HL-60 (cell line): ENCODE measurements around the gene UCHL3.
A peak's percentile ranks its signal among the peaks of the same experiment; 100 is the strongest.

Source experiments
- DNase-seq, 2 experiments: peaks; one replicate each; pipeline ENCODE4 v3.0.0-alpha.2; 2010 to 2020; ENCODE audit warnings: low read depth in 1 of 2, low spot score in 1 of 2
- H3K27ac ChIP-seq: fragments of 250-450 bp; sonication (Bioruptor Pico); replicated peaks from 2 replicates; pipeline ENCODE4 v1.5.1; 2020; ENCODE audit warnings: mild to moderate bottlenecking, moderate library complexity
- H3K27me3 ChIP-seq: fragments of 250-450 bp; sonication (Bioruptor Pico); 2 replicates; pipeline ENCODE4 v1.5.1; 2021; ENCODE audit warnings: mild to moderate bottlenecking, moderate library complexity; ENCODE audit not compliant: insufficient read depth, poor library complexity, severe bottlenecking
- H3K4me3 ChIP-seq: replicated peaks from 2 replicates; pipeline ENCODE4 v1.5.1; 2011; ENCODE audit warnings: mild to moderate bottlenecking, control low read depth, low read length; ENCODE audit not compliant: insufficient read depth
- GABPA ChIP-seq: IDR thresholded peaks from 2 replicates; pipeline ENCODE4 v1.6.1; 2012; ENCODE audit warnings: low read depth
- POLR2AphosphoS5 ChIP-seq: IDR thresholded peaks from 2 replicates; pipeline ENCODE4 v1.6.1; 2012; ENCODE audit warnings: low read depth
- SPI1 ChIP-seq: IDR thresholded peaks from 2 replicates; pipeline ENCODE4 v1.6.1; 2012; ENCODE audit warnings: low read depth, mild to moderate bottlenecking, borderline replicate concordance
- TF ChIP-seq, protein P1 (sequence below): IDR thresholded peaks from one replicate; pipeline ENCODE4 v1.5.1; 2011; ENCODE audit warnings: low read length, control low read depth, inconsistent platforms; ENCODE audit not compliant: insufficient read depth
- TF ChIP-seq, protein P2 (sequence below): IDR thresholded peaks from 2 replicates; pipeline ENCODE4 v1.6.1; 2012; ENCODE audit warnings: low read depth; ENCODE audit not compliant: insufficient replicate concordance

UCHL3 gene

GRCh38 chr13:75507027-75508001, 42.3 kb upstream of the UCHL3 start:
- Histone ChIP-seq H3K4me3 (no peak overlapping the region), H3K27ac (peak overlapping the region; percentile 66), H3K27me3 (no peaks in the 10 kb centered on the region)
- DNase-seq: peak; percentile 75 to 89
- peak; percentile 51; the same call in 1 of the 2 replicates for TF ChIP-seq POLR2AphosphoS5
- TF ChIP-seq SPI1: peak; percentile 97
- TF ChIP-seq, protein P1, sequence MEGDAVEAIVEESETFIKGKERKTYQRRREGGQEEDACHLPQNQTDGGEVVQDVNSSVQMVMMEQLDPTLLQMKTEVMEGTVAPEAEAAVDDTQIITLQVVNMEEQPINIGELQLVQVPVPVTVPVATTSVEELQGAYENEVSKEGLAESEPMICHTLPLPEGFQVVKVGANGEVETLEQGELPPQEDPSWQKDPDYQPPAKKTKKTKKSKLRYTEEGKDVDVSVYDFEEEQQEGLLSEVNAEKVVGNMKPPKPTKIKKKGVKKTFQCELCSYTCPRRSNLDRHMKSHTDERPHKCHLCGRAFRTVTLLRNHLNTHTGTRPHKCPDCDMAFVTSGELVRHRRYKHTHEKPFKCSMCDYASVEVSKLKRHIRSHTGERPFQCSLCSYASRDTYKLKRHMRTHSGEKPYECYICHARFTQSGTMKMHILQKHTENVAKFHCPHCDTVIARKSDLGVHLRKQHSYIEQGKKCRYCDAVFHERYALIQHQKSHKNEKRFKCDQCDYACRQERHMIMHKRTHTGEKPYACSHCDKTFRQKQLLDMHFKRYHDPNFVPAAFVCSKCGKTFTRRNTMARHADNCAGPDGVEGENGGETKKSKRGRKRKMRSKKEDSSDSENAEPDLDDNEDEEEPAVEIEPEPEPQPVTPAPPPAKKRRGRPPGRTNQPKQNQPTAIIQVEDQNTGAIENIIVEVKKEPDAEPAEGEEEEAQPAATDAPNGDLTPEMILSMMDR: no peak
- TF ChIP-seq, protein P2, sequence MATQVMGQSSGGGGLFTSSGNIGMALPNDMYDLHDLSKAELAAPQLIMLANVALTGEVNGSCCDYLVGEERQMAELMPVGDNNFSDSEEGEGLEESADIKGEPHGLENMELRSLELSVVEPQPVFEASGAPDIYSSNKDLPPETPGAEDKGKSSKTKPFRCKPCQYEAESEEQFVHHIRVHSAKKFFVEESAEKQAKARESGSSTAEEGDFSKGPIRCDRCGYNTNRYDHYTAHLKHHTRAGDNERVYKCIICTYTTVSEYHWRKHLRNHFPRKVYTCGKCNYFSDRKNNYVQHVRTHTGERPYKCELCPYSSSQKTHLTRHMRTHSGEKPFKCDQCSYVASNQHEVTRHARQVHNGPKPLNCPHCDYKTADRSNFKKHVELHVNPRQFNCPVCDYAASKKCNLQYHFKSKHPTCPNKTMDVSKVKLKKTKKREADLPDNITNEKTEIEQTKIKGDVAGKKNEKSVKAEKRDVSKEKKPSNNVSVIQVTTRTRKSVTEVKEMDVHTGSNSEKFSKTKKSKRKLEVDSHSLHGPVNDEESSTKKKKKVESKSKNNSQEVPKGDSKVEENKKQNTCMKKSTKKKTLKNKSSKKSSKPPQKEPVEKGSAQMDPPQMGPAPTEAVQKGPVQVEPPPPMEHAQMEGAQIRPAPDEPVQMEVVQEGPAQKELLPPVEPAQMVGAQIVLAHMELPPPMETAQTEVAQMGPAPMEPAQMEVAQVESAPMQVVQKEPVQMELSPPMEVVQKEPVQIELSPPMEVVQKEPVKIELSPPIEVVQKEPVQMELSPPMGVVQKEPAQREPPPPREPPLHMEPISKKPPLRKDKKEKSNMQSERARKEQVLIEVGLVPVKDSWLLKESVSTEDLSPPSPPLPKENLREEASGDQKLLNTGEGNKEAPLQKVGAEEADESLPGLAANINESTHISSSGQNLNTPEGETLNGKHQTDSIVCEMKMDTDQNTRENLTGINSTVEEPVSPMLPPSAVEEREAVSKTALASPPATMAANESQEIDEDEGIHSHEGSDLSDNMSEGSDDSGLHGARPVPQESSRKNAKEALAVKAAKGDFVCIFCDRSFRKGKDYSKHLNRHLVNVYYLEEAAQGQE: peak; percentile 17
- no peak for TF ChIP-seq GABPA

GRCh38 chr13:75508002-75508548, 41.5 kb upstream of the UCHL3 start:
- TF ChIP-seq, protein P1: no peak
- no peak for TF ChIP-seq GABPA
- TF ChIP-seq SPI1: no peak
- no peak for TF ChIP-seq POLR2AphosphoS5
- TF ChIP-seq, protein P2: no peak
- H3K27ac ChIP-seq: peak overlapping the region; percentile 66
- H3K27me3 ChIP-seq: no peaks in the 10 kb centered on the region
- no peak overlapping the region for H3K4me3 ChIP-seq
- no peak for DNase-seq

DNA sequence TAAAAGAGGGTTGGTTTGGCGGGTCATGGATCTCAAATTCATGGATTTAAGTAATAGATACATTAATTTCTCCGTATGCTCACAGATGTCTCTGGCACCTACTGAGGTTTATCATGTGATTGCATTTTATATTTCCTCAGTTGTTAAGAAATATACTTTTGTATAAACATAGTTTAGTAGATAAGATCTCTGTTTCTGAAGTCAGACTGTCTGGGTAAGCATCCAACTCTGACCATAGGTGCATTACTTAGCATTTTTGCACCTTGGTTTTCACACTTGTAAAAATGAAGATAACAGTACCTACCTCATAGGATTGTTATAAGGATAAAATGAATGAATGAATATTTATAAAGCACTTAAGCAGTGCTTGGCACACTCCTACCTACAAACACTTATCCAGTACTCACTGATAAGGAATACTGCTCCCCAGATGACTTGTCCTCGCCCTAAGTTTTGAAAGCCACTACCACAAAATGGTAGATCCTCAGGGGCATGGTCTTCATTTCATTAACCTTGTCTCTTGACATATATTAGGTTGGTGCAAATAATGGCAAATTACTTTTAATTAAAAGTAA, 38.5 kb upstream of the UCHL3 start:
- no peak overlapping the region for H3K4me3 ChIP-seq
- H3K27me3 ChIP-seq: no peaks in the 10 kb centered on the region

More for the DNA sequence above, 38.5 kb upstream of the UCHL3 start:
- no peak for TF ChIP-seq SPI1
- TF ChIP-seq, protein P1: no peak
- DNase-seq: no peak
- no peak overlapping the region for H3K27ac ChIP-seq
